HEK293 (cell line): Measurements from ENCODE around the gene PGPEP1.

Source experiments
- PBX3 ChIP-seq: sonication (generic); formaldehyde crosslinking; IDR thresholded peaks from 2 replicates; pipeline ENCODE4 v1.8.1; 2022; ENCODE audit warnings: mild to moderate bottlenecking, moderate library complexity, missing genetic modification reagents
- ZEB2 ChIP-seq: fragments of 450-650 bp; formaldehyde crosslinking; IDR thresholded peaks from 2 replicates; pipeline ENCODE4 v1.5.1; 2016; ENCODE audit warnings: missing biosample characterization, missing genetic modification characterization
- ZNF214 ChIP-seq: fragments of 450-650 bp; formaldehyde crosslinking; IDR thresholded peaks from 2 replicates; pipeline ENCODE4 v1.5.1; 2017; ENCODE audit warnings: missing biosample characterization, mild to moderate bottlenecking, missing genetic modification characterization, borderline replicate concordance
- ZNF239 ChIP-seq: fragments of 450-650 bp; formaldehyde crosslinking; IDR thresholded peaks from 2 replicates; pipeline ENCODE4 v1.5.1; 2016; ENCODE audit warnings: missing biosample characterization, missing genetic modification characterization
- ZNF501 ChIP-seq: fragments of 450-650 bp; formaldehyde crosslinking; IDR thresholded peaks from 2 replicates; pipeline ENCODE4 v1.5.1; 2016; ENCODE audit warnings: missing biosample characterization, missing genetic modification characterization
- ZNF645 ChIP-seq: fragments of 450-650 bp; formaldehyde crosslinking; IDR thresholded peaks from 2 replicates; pipeline ENCODE4; 2016; ENCODE audit warnings: missing biosample characterization, missing genetic modification characterization
- TF ChIP-seq, protein P1 (sequence below): fragments of 450-650 bp; formaldehyde crosslinking; IDR thresholded peaks from 2 replicates; pipeline ENCODE4 v1.5.1; 2016; ENCODE audit warnings: missing biosample characterization, missing genetic modification characterization
- TF ChIP-seq, protein P2 (sequence below): fragments of 450-650 bp; formaldehyde crosslinking; conservative IDR thresholded peaks from 2 replicates; pipeline ENCODE4 v1.5.1; 2016; ENCODE audit warnings: low read depth, missing biosample characterization, missing genetic modification characterization
- TF ChIP-seq, protein P3 (sequence below): fragments of 450-650 bp; formaldehyde crosslinking; IDR thresholded peaks from 2 replicates; pipeline ENCODE4 v1.5.1; 2016; ENCODE audit warnings: missing biosample characterization, missing genetic modification characterization

DNA sequence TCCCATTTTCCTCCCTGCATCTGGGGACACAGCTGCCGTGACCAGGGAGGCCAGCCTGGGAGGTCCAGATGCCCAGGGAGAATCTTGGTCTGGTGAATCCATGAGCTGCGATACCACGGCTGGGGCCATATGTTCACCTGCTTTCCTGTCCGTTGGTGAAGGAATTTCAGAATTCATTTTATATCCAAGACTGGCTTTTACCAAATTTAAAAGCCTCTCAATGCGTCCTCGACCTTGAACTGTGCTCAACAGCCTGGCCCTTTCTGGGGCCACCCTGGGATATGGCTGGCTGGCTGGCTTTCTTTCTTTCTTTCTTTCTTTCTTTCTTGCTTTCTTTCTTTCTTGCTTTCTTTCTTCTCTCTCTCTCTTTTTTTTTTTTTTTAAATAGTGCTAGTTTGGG is 23.4 kb downstream of the PGPEP1 start:
- TF ChIP-seq, protein P1, sequence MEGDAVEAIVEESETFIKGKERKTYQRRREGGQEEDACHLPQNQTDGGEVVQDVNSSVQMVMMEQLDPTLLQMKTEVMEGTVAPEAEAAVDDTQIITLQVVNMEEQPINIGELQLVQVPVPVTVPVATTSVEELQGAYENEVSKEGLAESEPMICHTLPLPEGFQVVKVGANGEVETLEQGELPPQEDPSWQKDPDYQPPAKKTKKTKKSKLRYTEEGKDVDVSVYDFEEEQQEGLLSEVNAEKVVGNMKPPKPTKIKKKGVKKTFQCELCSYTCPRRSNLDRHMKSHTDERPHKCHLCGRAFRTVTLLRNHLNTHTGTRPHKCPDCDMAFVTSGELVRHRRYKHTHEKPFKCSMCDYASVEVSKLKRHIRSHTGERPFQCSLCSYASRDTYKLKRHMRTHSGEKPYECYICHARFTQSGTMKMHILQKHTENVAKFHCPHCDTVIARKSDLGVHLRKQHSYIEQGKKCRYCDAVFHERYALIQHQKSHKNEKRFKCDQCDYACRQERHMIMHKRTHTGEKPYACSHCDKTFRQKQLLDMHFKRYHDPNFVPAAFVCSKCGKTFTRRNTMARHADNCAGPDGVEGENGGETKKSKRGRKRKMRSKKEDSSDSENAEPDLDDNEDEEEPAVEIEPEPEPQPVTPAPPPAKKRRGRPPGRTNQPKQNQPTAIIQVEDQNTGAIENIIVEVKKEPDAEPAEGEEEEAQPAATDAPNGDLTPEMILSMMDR (tag by site-specific recombination), result no peak
- TF ChIP-seq PBX3 (no peak), ZNF501 (tag by site-specific recombination) (no peak), ZNF239 (no peak), ZEB2 (tag by site-specific recombination) (no peak), ZNF214 (tag by site-specific recombination) (no peak), ZNF645 (tag by site-specific recombination) (no peak)
- TF ChIP-seq, protein P2, sequence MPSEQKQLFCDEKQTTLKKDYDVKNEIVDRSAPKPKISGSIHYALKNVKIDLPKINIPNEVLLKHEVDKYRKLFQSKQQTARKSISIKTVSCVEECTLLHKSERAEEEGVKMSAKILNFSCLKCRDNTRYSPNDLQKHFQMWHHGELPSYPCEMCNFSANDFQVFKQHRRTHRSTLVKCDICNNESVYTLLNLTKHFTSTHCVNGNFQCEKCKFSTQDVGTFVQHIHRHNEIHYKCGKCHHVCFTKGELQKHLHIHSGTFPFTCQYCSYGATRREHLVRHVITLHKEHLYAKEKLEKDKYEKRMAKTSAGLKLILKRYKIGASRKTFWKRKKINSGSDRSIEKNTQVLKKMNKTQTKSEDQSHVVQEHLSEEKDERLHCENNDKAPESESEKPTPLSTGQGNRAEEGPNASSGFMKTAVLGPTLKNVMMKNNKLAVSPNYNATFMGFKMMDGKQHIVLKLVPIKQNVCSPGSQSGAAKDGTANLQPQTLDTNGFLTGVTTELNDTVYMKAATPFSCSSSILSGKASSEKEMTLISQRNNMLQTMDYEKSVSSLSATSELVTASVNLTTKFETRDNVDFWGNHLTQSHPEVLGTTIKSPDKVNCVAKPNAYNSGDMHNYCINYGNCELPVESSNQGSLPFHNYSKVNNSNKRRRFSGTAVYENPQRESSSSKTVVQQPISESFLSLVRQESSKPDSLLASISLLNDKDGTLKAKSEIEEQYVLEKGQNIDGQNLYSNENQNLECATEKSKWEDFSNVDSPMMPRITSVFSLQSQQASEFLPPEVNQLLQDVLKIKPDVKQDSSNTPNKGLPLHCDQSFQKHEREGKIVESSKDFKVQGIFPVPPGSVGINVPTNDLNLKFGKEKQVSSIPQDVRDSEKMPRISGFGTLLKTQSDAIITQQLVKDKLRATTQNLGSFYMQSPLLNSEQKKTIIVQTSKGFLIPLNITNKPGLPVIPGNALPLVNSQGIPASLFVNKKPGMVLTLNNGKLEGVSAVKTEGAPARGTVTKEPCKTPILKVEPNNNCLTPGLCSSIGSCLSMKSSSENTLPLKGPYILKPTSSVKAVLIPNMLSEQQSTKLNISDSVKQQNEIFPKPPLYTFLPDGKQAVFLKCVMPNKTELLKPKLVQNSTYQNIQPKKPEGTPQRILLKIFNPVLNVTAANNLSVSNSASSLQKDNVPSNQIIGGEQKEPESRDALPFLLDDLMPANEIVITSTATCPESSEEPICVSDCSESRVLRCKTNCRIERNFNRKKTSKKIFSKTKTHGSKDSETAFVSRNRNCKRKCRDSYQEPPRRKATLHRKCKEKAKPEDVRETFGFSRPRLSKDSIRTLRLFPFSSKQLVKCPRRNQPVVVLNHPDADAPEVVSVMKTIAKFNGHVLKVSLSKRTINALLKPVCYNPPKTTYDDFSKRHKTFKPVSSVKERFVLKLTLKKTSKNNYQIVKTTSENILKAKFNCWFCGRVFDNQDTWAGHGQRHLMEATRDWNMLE (tag by site-specific recombination), result no peak
- TF ChIP-seq, protein P3, sequence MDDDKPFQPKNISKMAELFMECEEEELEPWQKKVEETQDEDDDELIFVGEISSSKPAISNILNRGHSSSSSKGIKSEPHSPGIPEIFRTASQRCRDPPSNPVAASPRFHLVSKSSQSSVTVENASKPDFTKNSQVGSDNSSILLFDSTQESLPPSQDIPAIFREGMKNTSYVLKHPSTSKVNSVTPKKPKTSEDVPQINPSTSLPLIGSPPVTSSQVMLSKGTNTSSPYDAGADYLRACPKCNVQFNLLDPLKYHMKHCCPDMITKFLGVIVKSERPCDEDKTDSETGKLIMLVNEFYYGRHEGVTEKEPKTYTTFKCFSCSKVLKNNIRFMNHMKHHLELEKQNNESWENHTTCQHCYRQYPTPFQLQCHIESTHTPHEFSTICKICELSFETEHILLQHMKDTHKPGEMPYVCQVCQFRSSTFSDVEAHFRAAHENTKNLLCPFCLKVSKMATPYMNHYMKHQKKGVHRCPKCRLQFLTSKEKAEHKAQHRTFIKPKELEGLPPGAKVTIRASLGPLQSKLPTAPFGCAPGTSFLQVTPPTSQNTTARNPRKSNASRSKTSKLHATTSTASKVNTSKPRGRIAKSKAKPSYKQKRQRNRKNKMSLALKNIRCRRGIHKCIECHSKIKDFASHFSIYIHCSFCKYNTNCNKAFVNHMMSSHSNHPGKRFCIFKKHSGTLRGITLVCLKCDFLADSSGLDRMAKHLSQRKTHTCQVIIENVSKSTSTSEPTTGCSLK (tag by site-specific recombination), result no peak
